ENCODE results near the gene EEF1E1. TPM values are rescaled to one million over a fixed set of nuclear protein-coding genes. Genes with fewer than 3 reads are reported as not detected.
"Not testable (repeated sequence)": the region's sequence is repeated elsewhere in the genome, so short reads cannot be mapped to it uniquely, and the experiment has no call there.

Gene EEF1E1
- total RNA-seq, 4 donors from 2014 or later: 6.2 to 70.1 (median 17.0) TPM

GRCh38 chr6:8059129-8059528, 43.2 kb downstream of the EEF1E1 start:
- H3K36me3 ChIP-seq: peaks cover 0 to 25% (median 0%) of the 10 kb centered on the region in 3 donors
- no peak for DNase-seq
- H3K27ac ChIP-seq: no peak overlapping the region
- H3K4me3 ChIP-seq: no peak overlapping the region
- no peaks in the 10 kb centered on the region for H3K9me3 ChIP-seq
- peaks cover 0 to 4% (median 0%) of the 10 kb centered on the region in 4 donors for H3K4me1 ChIP-seq
- no peaks in the 10 kb centered on the region for H3K27me3 ChIP-seq
- TF ChIP-seq CTCF (IDR thresholded peaks at IDR 0.05): peak in 3 of 6 experiments; percentile 7 to 29 (median 25)
- no peak for TF ChIP-seq POLR2A (IDR thresholded peaks at IDR 0.05)

DNA sequence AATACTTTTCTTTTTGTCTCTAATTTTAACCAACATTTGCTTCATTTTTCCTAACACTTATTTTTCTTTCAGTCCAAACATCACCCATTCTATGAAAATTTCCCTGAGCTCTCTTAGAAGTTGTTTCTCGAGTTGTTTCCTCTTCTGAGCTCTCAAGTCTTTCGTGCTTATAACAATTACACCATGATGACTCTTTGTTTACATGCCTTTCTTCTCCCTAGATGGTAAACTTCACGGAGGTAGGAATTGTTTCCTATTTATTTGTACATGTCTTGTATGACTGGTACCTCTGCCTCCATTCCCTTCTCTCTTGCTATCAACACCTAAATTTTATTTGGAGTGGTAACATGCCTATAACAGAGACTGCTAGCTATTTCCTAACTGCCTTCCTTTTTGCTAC, 44.6 kb downstream of the EEF1E1 start:
- H3K36me3 ChIP-seq: peaks cover 0 to 25% (median 0%) of the 10 kb centered on the region in 3 donors
- peaks cover 0 to under 1% (median 0%) of the 10 kb centered on the region in 4 donors for H3K4me1 ChIP-seq
- no peaks in the 10 kb centered on the region for H3K27me3 ChIP-seq
- H3K9me3 ChIP-seq: no peaks in the 10 kb centered on the region
- no peak for DNase-seq
- no peak overlapping the region for H3K4me3 ChIP-seq
- no peak overlapping the region for H3K27ac ChIP-seq
- TF ChIP-seq POLR2A (IDR thresholded peaks at IDR 0.05) (no peak), CTCF (IDR thresholded peaks at IDR 0.05) (no peak)

GRCh38 chr6:8057263-8057662, 45.1 kb downstream of the EEF1E1 start:
- peaks cover 0 to 25% (median 0%) of the 10 kb centered on the region in 3 donors for H3K36me3 ChIP-seq
- H3K4me3 ChIP-seq: no peak overlapping the region
- TF ChIP-seq POLR2A (IDR thresholded peaks at IDR 0.05): no peak
- no peak for TF ChIP-seq CTCF (IDR thresholded peaks at IDR 0.05)
- H3K27me3 ChIP-seq: no peaks in the 10 kb centered on the region
- H3K4me1 ChIP-seq: no peaks in the 10 kb centered on the region
- no peak for DNase-seq
- no peak overlapping the region for H3K27ac ChIP-seq
- no peaks in the 10 kb centered on the region for H3K9me3 ChIP-seq

DNA sequence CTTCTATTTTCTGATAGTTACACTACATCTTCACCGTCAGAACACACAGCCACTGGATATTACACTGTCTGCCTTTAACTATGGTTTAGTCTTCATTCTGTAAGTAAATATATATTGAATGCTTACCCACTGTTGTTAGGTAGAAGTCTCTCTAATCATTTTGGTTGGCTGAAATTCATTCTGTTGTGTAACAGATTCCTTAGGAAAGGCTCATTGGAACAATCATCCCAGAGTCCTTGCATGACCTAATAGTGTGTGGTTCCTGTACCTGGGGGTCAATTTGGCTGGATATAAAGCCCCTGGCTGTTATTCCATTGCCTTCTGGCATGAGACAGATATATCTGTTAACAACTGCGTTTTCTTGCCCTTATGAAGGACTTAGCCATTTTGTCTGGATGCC, 48.1 kb downstream of the EEF1E1 start:
- no peaks in the 10 kb centered on the region for H3K4me1 ChIP-seq
- peaks cover 0 to 12% (median 0%) of the 10 kb centered on the region in 3 donors for H3K36me3 ChIP-seq
- no peak for TF ChIP-seq POLR2A (IDR thresholded peaks at IDR 0.05)
- no peak for TF ChIP-seq CTCF (IDR thresholded peaks at IDR 0.05)
- DNase-seq: no peak
- H3K27ac ChIP-seq: no peak overlapping the region
- no peak overlapping the region for H3K4me3 ChIP-seq
- H3K27me3 ChIP-seq: no peaks in the 10 kb centered on the region
- H3K9me3 ChIP-seq: no peaks in the 10 kb centered on the region

GRCh38 chr6:8047541-8048292, 54.6 kb downstream of the EEF1E1 start:
- no peak for DNase-seq
- Histone ChIP-seq H3K9me3 (no peaks in the 10 kb centered on the region), H3K27me3 (no peaks in the 10 kb centered on the region), H3K36me3 (peaks cover 0 to 12% (median 0%) of the 10 kb centered on the region in 3 donors), H3K4me1 (no peaks in the 10 kb centered on the region), H3K4me3 (no peak overlapping the region), H3K27ac (no peak overlapping the region)
- TF ChIP-seq CTCF (IDR thresholded peaks at IDR 0.05): no peak
- TF ChIP-seq POLR2A (IDR thresholded peaks at IDR 0.05): no peak

DNA sequence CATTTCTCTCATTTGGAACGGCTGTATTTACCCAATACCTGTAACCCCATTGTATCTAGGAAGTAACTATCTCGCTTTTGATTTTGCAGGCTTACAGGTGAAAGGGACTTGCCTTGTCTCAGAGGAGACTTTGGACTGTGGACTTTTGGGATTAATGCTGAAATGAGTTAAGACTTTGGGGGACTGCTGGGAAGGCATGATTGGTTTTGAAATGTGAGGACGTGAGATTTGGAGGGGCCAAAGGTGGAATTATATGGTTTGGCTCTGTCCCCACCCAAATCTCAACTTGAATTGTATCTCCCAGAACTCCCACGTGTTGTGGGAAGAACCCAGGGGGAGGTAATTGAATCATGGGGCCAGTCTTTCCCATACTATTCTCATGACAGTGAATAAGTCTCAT, 56.6 kb downstream of the EEF1E1 start:
- H3K27ac ChIP-seq, H3K4me1 ChIP-seq, DNase-seq, H3K27me3 ChIP-seq, H3K9me3 ChIP-seq, H3K4me3 ChIP-seq: not testable (repeated sequence)
- H3K36me3 ChIP-seq: peaks cover 0 to 12% (median 0%) of the 10 kb centered on the region in 3 donors
